ENCODE results near the gene ZFAND2B.

ZFAND2B gene

DNA sequence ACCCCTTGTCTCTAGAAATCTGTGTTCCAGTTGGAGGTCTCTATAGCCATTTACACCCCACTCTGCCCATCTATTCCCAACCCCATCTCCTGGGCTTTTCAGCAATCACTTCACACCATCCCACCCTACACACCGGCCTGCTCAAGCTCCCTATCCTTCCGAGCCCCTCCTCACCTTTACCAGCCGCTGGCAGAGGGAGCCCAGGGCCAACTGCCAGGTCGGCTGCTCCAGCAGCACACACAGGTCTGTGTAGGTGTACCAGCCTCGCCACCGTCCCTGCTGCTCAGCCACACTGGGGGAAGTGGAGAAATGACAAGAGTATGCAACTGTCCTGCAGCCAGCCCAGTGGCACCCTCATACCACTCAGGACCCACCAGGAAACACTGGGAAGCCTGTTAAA is 33.4 kb upstream of the ZFAND2B start:
- H3K27me3 Mint-ChIP-seq (ENCODE audit: low read depth) = no peaks in the 10 kb centered on the region
- H3K27ac Mint-ChIP-seq = no peak overlapping the region
- H3K4me3 Mint-ChIP-seq = peak overlapping the region in 1 of 3 experiments; percentile 12
- H3K4me1 Mint-ChIP-seq = peaks cover 27% of the 10 kb centered on the region
- no peak for TF ChIP-seq CTCF (IDR thresholded peaks at IDR 0.05; ENCODE audit: unreplicated experiment in 3 of 3)
- no peaks in the 10 kb centered on the region for H3K9me3 Mint-ChIP-seq
- peaks cover 25% of the 10 kb centered on the region for H3K36me3 Mint-ChIP-seq (ENCODE audit: low read depth)

GRCh38 chr2:219174146-219174545 is 32.4 kb upstream of the ZFAND2B start:
- Mint-ChIP-seq H3K27ac (no peak overlapping the region), H3K9me3 (no peaks in the 10 kb centered on the region), H3K4me3 (peak overlapping the region; percentile 65 to 81 (median 72)), H3K4me1 (peaks cover 33% of the 10 kb centered on the region), H3K27me3 (ENCODE audit: low read depth) (no peaks in the 10 kb centered on the region), H3K36me3 (ENCODE audit: low read depth) (peaks cover 26% of the 10 kb centered on the region)
- no peak for TF ChIP-seq CTCF (IDR thresholded peaks at IDR 0.05; ENCODE audit: unreplicated experiment in 3 of 3)

DNA sequence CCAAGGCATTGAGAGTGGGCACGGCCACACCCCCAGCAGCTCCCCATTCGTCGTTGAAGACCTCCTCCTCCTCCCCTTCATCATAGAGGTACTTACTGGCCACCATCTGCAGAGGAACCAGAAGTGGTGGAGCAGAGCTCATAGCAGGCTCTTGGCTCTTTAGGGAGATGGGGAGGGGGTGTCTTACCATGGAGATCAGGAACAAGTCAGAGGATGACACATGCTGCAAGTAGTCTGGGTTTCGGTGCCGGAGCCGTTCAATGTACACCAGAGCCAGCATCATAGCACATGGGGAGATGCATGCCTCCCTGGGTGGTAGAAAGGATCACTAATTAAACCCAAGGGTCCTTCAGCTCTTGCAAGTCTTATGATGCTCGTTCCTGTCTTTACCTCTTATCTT is 31.8 kb upstream of the ZFAND2B start:
- Mint-ChIP-seq H3K4me1 (peaks cover 36% of the 10 kb centered on the region), H3K36me3 (ENCODE audit: low read depth) (peaks cover 29% of the 10 kb centered on the region), H3K27ac (no peak overlapping the region), H3K9me3 (no peaks in the 10 kb centered on the region), H3K4me3 (peak overlapping the region; percentile 57 to 81 (median 72)), H3K27me3 (ENCODE audit: low read depth) (no peaks in the 10 kb centered on the region)
- no peak for TF ChIP-seq CTCF (IDR thresholded peaks at IDR 0.05; ENCODE audit: unreplicated experiment in 3 of 3)

GRCh38 chr2:219175486-219175885 is 31.1 kb upstream of the ZFAND2B start:
- Mint-ChIP-seq H3K4me3 (peak overlapping the region; percentile 97 to 100 (median 99)), H3K9me3 (no peaks in the 10 kb centered on the region), H3K27ac (peak overlapping the region in 2 of 3 experiments; percentile 60 to 99), H3K36me3 (ENCODE audit: low read depth) (peaks cover 29% of the 10 kb centered on the region), H3K4me1 (peaks cover 37% of the 10 kb centered on the region), H3K27me3 (ENCODE audit: low read depth) (no peaks in the 10 kb centered on the region)
- TF ChIP-seq CTCF (IDR thresholded peaks at IDR 0.05; ENCODE audit: unreplicated experiment in 3 of 3) = no peak

GRCh38 chr2:219175928-219176817 is 30.4 kb upstream of the ZFAND2B start:
- Mint-ChIP-seq H3K4me1 (peaks cover 39% of the 10 kb centered on the region), H3K27ac (peak overlapping the region; percentile 60 to 99 (median 88)), H3K9me3 (no peaks in the 10 kb centered on the region), H3K4me3 (peak overlapping the region; percentile 97 to 100 (median 99)), H3K27me3 (ENCODE audit: low read depth) (no peaks in the 10 kb centered on the region), H3K36me3 (ENCODE audit: low read depth) (peaks cover 35% of the 10 kb centered on the region)
- peak in 2 of 3 experiments; percentile 22 to 29 for TF ChIP-seq CTCF (IDR thresholded peaks at IDR 0.05; ENCODE audit: unreplicated experiment in 3 of 3)
